Mesothelial cell of epicardium (in vitro differentiated cells): ENCODE results near the gene GVQW3. TPM values are rescaled to one million over a fixed set of nuclear protein-coding genes. Genes with fewer than 3 reads are reported as not detected.

Source experiments
- DNase-seq, 2 experiments: peaks; one replicate each; pipeline ENCODE4 v3.0.0; 2021; ENCODE audit warnings: low spot score in 2 of 2; ENCODE audit not compliant: unreplicated experiment in 2 of 2
- H3K27ac Mint-ChIP-seq: 2 replicates; pipeline ENCODE4 v1.8.0; 2021; ENCODE audit warnings: mixed read lengths
- H3K27me3 Mint-ChIP-seq: 2 replicates; pipeline ENCODE4 v1.8.0; 2021; ENCODE audit warnings: low read depth, mixed read lengths
- H3K36me3 Mint-ChIP-seq: 2 replicates; pipeline ENCODE4 v1.8.0; 2021; ENCODE audit warnings: mixed read lengths
- H3K4me1 Mint-ChIP-seq: 2 replicates; pipeline ENCODE4 v1.8.0; 2021; ENCODE audit warnings: mixed read lengths
- H3K4me3 Mint-ChIP-seq: 2 replicates; pipeline ENCODE4 v1.8.0; 2021; ENCODE audit warnings: mild to moderate bottlenecking, moderate library complexity, mixed read lengths
- H3K9me3 Mint-ChIP-seq: 2 replicates; pipeline ENCODE4 v1.8.0; 2021; ENCODE audit warnings: mixed read lengths
- total RNA-seq: library from RNA; stranded (reverse); gene quantifications from 3 replicates; pipeline ENCODE4 v1.2.1, GENCODE V29; 2021
- TF ChIP-seq, protein P1 (sequence below): fragments of 200-600 bp; sonication (generic); IDR thresholded peaks from one replicate; pipeline ENCODE4 v1.5.0; 2021; ENCODE audit warnings: antibody characterized with exemption; ENCODE audit not compliant: unreplicated experiment

Gene GVQW3
- total RNA-seq, 1 donor from 2014 or later: 11.4 TPM

DNA sequence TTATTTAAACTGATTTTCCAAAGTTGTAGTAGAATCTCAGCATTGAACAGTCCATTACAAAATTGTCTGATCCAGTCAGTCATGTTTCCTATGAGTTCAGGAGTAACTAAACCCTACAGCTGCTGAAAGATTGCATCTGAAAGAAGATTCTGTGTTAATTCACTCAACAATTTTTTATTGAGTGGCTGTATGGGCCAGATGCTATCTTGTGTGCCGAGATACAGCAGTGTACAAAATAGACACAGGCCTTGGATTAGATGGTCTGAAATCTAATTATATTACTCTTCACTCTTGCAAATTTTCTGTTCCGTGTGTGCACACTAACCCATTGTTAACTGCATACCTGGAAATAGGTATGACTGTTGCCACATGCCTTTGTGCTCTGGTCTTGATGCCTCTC lies 7.3 kb downstream of the GVQW3 start:
- Mint-ChIP-seq H3K9me3 (no peaks in the 10 kb centered on the region), H3K4me3 (no peak overlapping the region), H3K27me3 (no peaks in the 10 kb centered on the region), H3K4me1 (peaks cover 22% of the 10 kb centered on the region), H3K36me3 (no peaks in the 10 kb centered on the region), H3K27ac (no peak overlapping the region)
- TF ChIP-seq, protein P1, sequence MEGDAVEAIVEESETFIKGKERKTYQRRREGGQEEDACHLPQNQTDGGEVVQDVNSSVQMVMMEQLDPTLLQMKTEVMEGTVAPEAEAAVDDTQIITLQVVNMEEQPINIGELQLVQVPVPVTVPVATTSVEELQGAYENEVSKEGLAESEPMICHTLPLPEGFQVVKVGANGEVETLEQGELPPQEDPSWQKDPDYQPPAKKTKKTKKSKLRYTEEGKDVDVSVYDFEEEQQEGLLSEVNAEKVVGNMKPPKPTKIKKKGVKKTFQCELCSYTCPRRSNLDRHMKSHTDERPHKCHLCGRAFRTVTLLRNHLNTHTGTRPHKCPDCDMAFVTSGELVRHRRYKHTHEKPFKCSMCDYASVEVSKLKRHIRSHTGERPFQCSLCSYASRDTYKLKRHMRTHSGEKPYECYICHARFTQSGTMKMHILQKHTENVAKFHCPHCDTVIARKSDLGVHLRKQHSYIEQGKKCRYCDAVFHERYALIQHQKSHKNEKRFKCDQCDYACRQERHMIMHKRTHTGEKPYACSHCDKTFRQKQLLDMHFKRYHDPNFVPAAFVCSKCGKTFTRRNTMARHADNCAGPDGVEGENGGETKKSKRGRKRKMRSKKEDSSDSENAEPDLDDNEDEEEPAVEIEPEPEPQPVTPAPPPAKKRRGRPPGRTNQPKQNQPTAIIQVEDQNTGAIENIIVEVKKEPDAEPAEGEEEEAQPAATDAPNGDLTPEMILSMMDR: no peak
- no peak for DNase-seq

DNA sequence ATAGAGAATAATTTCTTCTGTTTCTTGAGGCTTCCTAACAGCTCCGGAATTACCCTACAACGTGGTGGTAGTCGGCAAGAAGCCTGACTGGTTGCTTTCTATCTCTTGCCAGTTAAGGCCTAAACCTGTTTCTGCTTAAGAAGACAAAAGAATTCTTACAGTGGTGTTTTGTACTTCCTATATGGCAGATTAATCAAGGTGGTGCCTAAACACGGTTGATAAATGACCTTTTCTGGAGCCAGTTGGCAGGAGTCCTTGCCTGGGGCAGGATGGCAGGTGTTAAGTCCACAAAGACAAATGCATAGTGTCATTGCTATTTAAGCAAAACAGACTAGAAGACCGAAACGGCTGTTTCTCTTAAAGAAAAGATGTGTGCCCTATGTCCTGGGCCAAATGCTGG lies 9.9 kb downstream of the GVQW3 start:
- Mint-ChIP-seq H3K9me3 (peaks cover 5% of the 10 kb centered on the region), H3K4me3 (no peak overlapping the region), H3K4me1 (peaks cover 19% of the 10 kb centered on the region), H3K36me3 (no peaks in the 10 kb centered on the region), H3K27me3 (no peaks in the 10 kb centered on the region), H3K27ac (peak overlapping the region; percentile 65)
- DNase-seq: no peak
- TF ChIP-seq, protein P1: no peak

DNA sequence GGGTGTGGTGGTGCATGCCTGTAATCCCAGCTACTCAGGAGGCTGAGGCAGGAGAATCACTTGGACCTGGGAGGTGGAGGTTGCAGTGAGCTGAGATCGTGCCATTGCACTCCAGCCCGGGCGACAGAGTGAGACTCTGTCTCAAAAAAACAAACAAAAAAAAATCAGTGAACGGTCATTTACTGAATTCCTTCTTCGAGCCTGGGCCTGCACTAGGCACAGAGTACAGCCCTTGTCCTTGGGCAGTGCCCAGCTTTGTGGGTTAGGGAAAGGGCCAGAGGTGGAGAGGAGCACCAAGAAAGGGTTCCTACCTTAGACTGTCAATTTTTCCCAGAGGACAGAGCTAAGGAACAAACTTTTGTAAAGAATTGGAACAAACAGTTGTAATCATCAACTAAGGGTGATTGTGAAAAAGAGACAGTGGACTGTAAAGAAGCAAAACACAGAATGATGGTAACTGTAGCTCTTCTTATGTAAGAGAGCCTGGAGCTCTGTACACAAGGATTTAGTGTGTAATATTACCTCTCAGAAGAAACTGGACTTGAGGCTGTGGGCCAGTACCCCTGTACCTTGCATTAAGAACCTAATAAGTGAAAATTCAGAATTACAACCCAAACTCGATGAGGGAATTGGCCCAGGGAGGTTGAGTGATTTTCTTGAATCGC lies 10.8 kb downstream of the GVQW3 start:
- Mint-ChIP-seq H3K4me1 (peaks cover 19% of the 10 kb centered on the region), H3K9me3 (peaks cover 5% of the 10 kb centered on the region), H3K36me3 (no peaks in the 10 kb centered on the region), H3K4me3 (no peak overlapping the region), H3K27me3 (no peaks in the 10 kb centered on the region), H3K27ac (no peak overlapping the region)
- TF ChIP-seq, protein P1: no peak
- DNase-seq: no peak

DNA sequence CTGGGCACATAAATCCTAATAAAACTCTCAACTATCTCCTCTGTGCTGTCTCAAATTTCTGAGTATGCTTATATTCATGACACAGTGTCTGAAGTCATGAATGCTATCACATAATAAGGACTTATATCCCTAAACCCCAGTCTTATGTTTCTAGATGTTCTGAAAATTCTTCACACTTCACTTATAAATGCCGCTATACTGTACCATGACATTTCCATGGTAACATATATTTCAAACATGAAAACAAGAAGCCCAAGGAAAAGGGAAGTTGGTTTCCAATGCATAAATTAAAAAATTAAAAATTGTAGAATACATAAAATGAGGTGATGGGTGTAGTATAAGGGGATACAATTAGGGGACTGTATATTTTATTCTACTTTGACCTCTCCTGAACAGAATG lies 11.7 kb downstream of the GVQW3 start:
- H3K36me3 Mint-ChIP-seq: no peaks in the 10 kb centered on the region

DNA sequence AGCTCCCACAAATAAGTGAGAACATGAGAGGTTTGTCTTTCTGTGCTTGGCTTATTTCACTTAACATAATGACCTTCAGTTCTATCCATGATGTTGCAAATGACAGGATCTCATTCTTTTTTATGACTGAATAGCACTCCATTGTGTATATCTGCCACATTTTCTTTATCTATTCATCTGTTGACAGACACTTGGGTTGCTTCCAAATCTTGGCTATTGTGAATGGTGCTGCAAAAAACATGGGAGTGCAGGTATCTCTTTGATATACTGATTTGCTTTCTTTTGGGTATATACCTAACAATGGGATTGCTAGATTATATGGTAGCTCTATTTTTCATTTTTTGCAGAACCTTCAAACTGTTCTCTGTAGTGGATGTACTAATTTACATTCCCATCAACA lies 13.3 kb downstream of the GVQW3 start:
- no peak for DNase-seq
- H3K9me3 Mint-ChIP-seq: peaks cover 5% of the 10 kb centered on the region
- H3K27me3 Mint-ChIP-seq: no peaks in the 10 kb centered on the region
- H3K27ac Mint-ChIP-seq: no peak overlapping the region
- H3K4me1 Mint-ChIP-seq: peaks cover 19% of the 10 kb centered on the region
- H3K36me3 Mint-ChIP-seq: no peaks in the 10 kb centered on the region
- no peak overlapping the region for H3K4me3 Mint-ChIP-seq
- TF ChIP-seq, protein P1: no peak

More for the DNA sequence above, 11.7 kb downstream of the GVQW3 start:
- H3K4me1 Mint-ChIP-seq: peaks cover 19% of the 10 kb centered on the region
- peaks cover 5% of the 10 kb centered on the region for H3K9me3 Mint-ChIP-seq
- no peak overlapping the region for H3K27ac Mint-ChIP-seq
- no peak for DNase-seq
- TF ChIP-seq, protein P1: no peak
- H3K4me3 Mint-ChIP-seq: no peak overlapping the region
- H3K27me3 Mint-ChIP-seq: no peaks in the 10 kb centered on the region

DNA sequence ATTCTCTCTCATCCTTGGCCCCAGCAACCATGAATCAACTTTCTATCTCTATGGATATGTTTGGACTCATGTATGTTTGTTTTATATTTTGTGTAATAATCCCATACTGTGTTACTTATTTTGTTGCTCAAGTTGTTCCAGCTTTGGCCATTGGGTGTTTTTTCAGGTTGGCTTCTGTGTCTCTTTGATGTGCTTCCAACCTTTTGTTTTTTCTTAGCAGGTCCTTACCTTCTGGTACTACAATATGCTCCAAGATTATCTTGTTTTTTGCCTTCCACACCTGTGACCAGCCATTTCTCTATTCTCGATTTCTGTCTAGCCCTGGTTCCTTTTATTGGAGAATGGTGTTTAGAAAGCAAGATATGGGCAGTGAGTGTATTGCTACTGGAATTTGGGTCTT lies 14.2 kb downstream of the GVQW3 start:
- Mint-ChIP-seq H3K4me3 (no peak overlapping the region), H3K4me1 (peaks cover 16% of the 10 kb centered on the region)
- TF ChIP-seq, protein P1: no peak

More for the DNA sequence above, 14.2 kb downstream of the GVQW3 start:
- peaks cover 5% of the 10 kb centered on the region for H3K9me3 Mint-ChIP-seq
- no peaks in the 10 kb centered on the region for H3K27me3 Mint-ChIP-seq
- no peaks in the 10 kb centered on the region for H3K36me3 Mint-ChIP-seq
- H3K27ac Mint-ChIP-seq: no peak overlapping the region
- no peak for DNase-seq
